ENCODE data around the gene DSCAM. TPM values are rescaled to one million over a fixed set of nuclear protein-coding genes. Genes with fewer than 3 reads are reported as not detected.

The DSCAM gene
- total RNA-seq, 1 experiment from 2014 or later, result 0.13 TPM

- H3K4me1 Mint-ChIP-seq, result peaks cover 12% of the 10 kb centered on the region
- DNase-seq (ENCODE audit: low spot score), result no peak
- H3K27ac Mint-ChIP-seq, result no peak overlapping the region
- H3K27me3 Mint-ChIP-seq (ENCODE audit: low read depth), result no peaks in the 10 kb centered on the region
- no peak overlapping the region for H3K4me3 Mint-ChIP-seq
- no peak for ATAC-seq
- H3K36me3 Mint-ChIP-seq, result no peaks in the 10 kb centered on the region
- ChIA-PET POLR2A (no interaction called here), CTCF (no interaction called here)
- peaks cover 4% of the 10 kb centered on the region for H3K9me3 Mint-ChIP-seq
- TF ChIP-seq NFATC4 (CRISPR knock-in tag; IDR thresholded peaks at IDR 0.05), result no peak
- TF ChIP-seq, protein P1, sequence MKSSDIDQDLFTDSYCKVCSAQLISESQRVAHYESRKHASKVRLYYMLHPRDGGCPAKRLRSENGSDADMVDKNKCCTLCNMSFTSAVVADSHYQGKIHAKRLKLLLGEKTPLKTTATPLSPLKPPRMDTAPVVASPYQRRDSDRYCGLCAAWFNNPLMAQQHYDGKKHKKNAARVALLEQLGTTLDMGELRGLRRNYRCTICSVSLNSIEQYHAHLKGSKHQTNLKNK (CRISPR knock-in tag; IDR thresholded peaks at IDR 0.05), result no peak
- no peak for TF ChIP-seq EMX1 (CRISPR knock-in tag; IDR thresholded peaks at IDR 0.05)
- no peak for TF ChIP-seq PRRX2 (CRISPR knock-in tag; IDR thresholded peaks at IDR 0.05)
- TF ChIP-seq ZNF423 (CRISPR knock-in tag; IDR thresholded peaks at IDR 0.05), result no peak
- no peak for TF ChIP-seq ZNF396 (CRISPR knock-in tag; IDR thresholded peaks at IDR 0.05; ENCODE audit: borderline replicate concordance)
- no peak for TF ChIP-seq ARID4B (CRISPR knock-in tag; IDR thresholded peaks at IDR 0.05; ENCODE audit: borderline replicate concordance)
- TF ChIP-seq, protein P2, sequence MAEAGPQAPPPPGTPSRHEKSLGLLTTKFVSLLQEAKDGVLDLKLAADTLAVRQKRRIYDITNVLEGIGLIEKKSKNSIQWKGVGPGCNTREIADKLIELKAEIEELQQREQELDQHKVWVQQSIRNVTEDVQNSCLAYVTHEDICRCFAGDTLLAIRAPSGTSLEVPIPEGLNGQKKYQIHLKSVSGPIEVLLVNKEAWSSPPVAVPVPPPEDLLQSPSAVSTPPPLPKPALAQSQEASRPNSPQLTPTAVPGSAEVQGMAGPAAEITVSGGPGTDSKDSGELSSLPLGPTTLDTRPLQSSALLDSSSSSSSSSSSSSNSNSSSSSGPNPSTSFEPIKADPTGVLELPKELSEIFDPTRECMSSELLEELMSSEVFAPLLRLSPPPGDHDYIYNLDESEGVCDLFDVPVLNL (CRISPR knock-in tag; IDR thresholded peaks at IDR 0.05; ENCODE audit: borderline replicate concordance, low read depth), result no peak
- no peak for TF ChIP-seq OVOL2 (CRISPR knock-in tag; IDR thresholded peaks at IDR 0.05; ENCODE audit: borderline replicate concordance)
- TF ChIP-seq CREB1 (CRISPR knock-in tag; IDR thresholded peaks at IDR 0.05), result no peak
- no peak for TF ChIP-seq SMAD3 (CRISPR knock-in tag; IDR thresholded peaks at IDR 0.05; ENCODE audit: borderline replicate concordance)
- TF ChIP-seq ZNF232 (CRISPR knock-in tag; IDR thresholded peaks at IDR 0.05), result no peak
- no peak for TF ChIP-seq USF1 (CRISPR knock-in tag; IDR thresholded peaks at IDR 0.05)
- TF ChIP-seq ZNF425 (CRISPR knock-in tag; conservative IDR thresholded peaks at IDR 0.05), result no peak
- no peak for TF ChIP-seq ZNF317 (CRISPR knock-in tag; IDR thresholded peaks at IDR 0.05; ENCODE audit: borderline replicate concordance, low read depth)
- no peak for TF ChIP-seq ETV6 (CRISPR knock-in tag; IDR thresholded peaks at IDR 0.05)
- TF ChIP-seq, protein P3, sequence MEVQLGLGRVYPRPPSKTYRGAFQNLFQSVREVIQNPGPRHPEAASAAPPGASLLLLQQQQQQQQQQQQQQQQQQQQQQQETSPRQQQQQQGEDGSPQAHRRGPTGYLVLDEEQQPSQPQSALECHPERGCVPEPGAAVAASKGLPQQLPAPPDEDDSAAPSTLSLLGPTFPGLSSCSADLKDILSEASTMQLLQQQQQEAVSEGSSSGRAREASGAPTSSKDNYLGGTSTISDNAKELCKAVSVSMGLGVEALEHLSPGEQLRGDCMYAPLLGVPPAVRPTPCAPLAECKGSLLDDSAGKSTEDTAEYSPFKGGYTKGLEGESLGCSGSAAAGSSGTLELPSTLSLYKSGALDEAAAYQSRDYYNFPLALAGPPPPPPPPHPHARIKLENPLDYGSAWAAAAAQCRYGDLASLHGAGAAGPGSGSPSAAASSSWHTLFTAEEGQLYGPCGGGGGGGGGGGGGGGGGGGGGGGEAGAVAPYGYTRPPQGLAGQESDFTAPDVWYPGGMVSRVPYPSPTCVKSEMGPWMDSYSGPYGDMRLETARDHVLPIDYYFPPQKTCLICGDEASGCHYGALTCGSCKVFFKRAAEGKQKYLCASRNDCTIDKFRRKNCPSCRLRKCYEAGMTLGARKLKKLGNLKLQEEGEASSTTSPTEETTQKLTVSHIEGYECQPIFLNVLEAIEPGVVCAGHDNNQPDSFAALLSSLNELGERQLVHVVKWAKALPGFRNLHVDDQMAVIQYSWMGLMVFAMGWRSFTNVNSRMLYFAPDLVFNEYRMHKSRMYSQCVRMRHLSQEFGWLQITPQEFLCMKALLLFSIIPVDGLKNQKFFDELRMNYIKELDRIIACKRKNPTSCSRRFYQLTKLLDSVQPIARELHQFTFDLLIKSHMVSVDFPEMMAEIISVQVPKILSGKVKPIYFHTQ (CRISPR knock-in tag; IDR thresholded peaks at IDR 0.05), result no peak
- no peak for TF ChIP-seq PREB (CRISPR knock-in tag; IDR thresholded peaks at IDR 0.05; ENCODE audit: borderline replicate concordance)
- no peak for TF ChIP-seq ATF2 (CRISPR knock-in tag; IDR thresholded peaks at IDR 0.05; ENCODE audit: borderline replicate concordance, low read depth)
Measured at GRCh38 chr21:40517646-40518045, 329.3 kb downstream of the DSCAM start.
